LoVo (cell line): ENCODE measurements around the gene EPB41.
"Not testable (repeated sequence)": the region's sequence is repeated elsewhere in the genome, so short reads cannot be mapped to it uniquely, and the experiment has no call there.

Experiments
- DNase-seq: peaks from one replicate; pipeline ENCODE4 v3.0.0-alpha.2; 2016; ENCODE audit warnings: low spot score

EPB41 gene

GRCh38 chr1:29133861-29134694 lies 219.7 kb downstream of the EPB41 start:
- DNase-seq, result no peak

DNA sequence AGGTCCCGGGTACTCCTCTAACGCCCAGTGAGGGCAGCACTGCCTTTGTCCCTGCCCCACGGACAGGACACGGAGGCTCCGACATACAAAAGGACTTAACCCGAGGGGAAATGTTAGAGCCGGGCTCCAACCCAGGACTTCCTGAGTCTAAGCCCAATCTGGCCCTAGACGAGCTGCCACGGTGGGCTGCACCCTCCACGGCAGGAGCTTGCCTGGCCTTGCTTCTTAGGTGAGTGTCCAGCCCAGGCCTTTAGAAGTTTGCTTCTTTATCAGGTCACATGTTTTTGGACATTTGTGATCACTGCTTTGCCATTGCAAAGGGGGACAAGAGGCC lies 220.3 kb downstream of the EPB41 start:
- DNase-seq, result no peak

GRCh38 chr1:29136391-29136915 lies 222.1 kb downstream of the EPB41 start:
- no peak for DNase-seq

DNA sequence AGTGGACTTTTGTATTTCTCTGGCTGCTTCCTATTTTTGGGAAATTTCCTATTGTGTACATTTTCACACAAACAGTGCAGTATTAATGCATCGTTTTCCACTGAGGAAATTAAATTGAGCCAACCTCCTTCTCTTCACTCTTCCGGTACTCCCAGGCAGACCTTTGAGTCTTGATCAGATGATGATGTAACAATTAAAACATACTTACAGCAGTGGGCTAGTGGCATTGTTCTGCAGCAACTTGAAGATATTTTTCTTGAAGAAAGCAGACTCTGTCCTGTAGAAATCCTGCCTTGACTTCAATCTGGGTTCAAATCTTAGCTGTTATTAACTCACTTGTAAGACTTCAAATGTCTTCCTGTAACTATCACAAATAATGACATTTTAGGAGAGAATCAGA lies 228.3 kb downstream of the EPB41 start:
- no peak for DNase-seq

- no peak for DNase-seq
Observed at GRCh38 chr1:29144178-29144577, 229.8 kb downstream of the EPB41 start.

- DNase-seq, result no peak
Observed at GRCh38 chr1:29145739-29146437, 231.5 kb downstream of the EPB41 start.

DNA sequence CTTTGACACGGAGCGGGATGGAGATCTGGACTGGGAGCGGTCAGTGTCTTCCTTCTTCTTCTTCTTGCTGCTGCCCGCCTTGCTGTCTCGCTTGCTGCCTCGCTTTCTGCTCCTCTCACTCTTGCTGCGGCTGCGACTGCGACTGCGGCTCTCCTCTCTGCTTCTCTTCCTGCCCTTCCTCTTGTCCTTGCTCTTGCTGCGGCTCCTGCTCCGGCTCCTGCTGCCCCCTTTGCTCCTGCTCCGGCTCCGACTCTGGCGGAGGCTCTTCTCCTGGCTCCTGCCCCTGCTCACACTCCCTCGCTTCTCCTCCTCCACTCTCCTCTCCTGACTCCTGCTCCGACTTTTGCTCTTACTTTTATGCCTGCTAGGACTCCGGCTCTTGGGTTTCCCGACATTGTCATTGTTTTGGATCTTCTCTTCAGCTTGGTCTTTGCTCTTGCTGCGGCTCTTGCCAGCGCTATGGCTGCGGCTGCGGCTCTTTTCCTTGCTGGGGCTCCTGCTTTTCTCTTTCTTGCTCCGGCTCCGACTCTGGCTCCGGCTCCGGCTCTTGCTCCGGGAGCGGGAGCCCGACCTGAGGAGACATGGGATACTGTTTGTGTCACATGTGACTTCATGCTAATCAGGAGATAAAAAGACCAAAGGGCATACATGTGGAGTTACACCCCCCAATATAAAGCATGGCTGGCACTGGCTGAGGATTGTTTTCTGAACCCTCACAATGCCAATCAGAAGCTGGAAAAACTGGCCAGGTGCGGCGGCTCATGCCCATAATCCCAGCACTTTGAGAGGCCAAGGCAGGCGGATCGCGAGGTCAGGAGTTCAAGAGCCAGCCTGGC lies 234.5 kb downstream of the EPB41 start:
- no peak for DNase-seq

GRCh38 chr1:29150346-29150745 lies 236.0 kb downstream of the EPB41 start:
- not testable (repeated sequence) for DNase-seq

DNA sequence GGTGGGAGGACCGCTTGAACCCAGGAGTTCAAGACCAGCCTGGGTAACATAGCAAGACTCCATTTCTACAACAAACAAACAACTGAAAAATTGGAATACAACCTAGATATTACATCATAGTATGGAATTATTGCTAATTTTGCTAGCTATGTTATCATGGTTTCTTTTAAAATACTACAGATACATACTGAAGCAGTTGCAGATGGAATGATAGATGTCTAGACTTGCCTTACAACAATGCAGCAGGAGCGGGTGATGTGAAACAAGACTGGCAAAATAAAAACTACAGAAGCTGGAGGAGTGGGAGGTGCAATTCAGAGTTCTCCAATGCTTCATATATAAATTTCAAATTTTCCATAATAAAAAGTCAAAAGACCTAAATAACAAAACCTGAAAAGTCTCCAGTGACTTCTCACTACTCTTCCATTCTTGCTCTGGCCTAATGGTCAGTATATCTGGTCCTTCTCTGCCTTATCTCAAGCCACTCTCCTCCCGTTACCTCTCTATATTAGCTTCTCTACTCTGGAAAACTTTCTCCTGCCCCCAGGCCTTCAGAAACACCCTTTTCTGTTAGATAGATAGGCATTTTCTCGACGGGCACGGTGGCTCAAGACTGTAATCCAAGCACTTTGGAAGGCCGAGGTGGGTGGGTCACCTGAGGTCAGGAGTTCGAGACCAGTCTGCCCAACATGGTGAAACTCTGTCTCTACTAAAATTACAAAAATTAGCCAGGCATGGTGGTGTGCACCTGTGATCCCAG lies 237.9 kb downstream of the EPB41 start:
- no peak for DNase-seq

GRCh38 chr1:29156543-29157268 lies 242.3 kb downstream of the EPB41 start:
- DNase-seq, result no peak

DNA sequence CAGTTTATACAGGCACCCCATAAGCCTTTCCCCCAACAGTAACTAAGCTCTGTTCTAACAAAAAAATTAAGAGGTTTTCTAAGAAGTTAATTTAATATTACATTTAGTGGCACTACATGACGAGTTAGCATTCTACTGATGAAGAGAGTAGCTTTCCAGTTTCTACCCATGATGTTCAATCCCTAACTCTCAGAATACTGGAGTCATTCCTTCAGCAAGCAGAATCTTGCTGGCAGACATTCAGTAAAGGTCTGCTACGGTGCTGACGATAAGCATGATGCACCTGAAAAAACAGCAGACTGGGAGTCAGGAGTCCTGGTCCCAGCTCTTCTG lies 242.9 kb downstream of the EPB41 start:
- no peak for DNase-seq

- no peak for DNase-seq
Observed at GRCh38 chr1:29159773-29160172, 245.4 kb downstream of the EPB41 start.

- DNase-seq, result no peak
Observed at GRCh38 chr1:29162025-29162424, 247.7 kb downstream of the EPB41 start.

DNA sequence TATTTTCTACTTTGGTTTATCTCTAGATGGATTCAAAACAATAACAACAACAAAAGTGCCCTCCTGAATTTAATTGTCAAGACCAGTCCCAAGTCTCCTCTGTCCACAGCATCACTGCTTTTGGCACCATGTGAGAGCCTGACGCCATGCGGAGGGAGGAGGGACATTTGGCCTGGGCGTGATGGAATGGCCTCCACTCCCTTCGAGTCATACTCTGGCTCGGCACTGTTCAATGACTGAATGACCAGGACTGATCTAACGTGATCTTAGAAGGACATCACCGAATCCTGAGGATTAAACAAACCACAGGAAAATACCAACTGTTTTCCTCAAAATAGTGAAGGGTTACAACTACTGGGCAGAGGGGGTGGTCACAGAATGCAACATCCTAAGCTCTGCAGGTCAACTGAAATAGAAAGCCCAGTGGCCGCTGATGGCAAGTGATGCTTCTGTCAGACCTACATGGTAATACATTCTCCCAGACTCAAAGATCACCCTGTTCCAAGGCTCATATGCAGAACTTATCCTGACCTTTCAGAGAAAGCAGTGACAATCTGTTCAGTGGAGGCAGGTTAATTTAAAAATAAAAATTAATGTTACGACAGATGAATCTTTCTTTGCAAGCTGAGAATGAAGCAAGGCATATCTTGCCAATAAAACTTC lies 248.2 kb downstream of the EPB41 start:
- no peak for DNase-seq

GRCh38 chr1:29164588-29164987 lies 250.2 kb downstream of the EPB41 start:
- no peak for DNase-seq

DNA sequence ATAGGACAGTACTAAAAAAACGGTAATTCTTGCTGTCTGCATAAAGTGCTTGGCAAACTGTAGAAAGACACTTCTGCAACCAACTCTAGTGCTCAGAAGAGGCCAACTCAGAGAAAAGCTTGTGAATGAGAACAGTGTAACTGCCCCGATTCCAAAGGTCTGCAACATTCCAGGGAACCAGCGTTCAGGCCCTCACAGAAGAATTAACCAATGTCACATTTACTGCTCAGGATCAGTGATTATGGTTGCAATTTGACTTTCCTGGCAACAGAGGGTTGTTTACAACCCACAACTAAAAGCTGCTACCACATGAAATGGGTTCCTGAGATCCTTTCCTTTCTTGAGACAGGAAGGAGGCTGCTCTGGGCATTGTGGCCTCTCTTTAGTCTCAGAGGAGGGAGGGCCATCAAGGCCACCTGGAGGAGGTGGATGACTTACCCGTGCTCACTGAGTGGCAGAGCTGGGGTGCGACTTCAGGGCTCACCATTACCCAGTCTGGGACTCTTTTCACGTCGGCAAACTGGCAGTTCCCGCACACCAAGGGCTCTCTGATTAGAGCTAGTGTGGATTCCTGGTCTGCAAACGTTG lies 252.0 kb downstream of the EPB41 start:
- DNase-seq, result no peak

DNA sequence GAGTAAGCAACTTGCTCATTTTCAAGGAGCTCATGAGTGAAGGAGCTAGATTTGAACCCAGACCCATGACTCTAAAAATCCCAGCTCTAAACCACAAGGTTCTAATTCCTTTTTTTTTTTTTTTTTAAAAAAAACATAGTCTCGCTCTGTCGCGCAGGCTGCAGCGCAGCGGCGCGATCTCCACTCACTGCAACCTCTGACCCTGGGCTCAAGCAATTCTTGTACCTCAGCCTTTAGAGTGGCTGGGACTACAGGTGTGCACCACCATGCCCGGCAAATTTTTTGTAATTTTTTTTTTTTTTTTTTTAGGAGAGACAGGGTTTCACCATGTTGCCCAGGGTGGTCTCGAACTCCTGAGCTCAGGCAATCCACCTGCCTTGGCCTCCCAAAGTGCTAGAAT lies 253.5 kb downstream of the EPB41 start:
- DNase-seq, result no peak
